HS-27A (cell line): Measurements from ENCODE around the gene PTX4.

ENCODE experiments used
- DNase-seq: peaks from one replicate; pipeline ENCODE4 v3.0.0-alpha.2; 2012; ENCODE audit warnings: low read depth, missing footprints

Gene PTX4

GRCh38 chr16:1500465-1501150 is 11.9 kb upstream of the PTX4 start:
- no peak for DNase-seq

DNA sequence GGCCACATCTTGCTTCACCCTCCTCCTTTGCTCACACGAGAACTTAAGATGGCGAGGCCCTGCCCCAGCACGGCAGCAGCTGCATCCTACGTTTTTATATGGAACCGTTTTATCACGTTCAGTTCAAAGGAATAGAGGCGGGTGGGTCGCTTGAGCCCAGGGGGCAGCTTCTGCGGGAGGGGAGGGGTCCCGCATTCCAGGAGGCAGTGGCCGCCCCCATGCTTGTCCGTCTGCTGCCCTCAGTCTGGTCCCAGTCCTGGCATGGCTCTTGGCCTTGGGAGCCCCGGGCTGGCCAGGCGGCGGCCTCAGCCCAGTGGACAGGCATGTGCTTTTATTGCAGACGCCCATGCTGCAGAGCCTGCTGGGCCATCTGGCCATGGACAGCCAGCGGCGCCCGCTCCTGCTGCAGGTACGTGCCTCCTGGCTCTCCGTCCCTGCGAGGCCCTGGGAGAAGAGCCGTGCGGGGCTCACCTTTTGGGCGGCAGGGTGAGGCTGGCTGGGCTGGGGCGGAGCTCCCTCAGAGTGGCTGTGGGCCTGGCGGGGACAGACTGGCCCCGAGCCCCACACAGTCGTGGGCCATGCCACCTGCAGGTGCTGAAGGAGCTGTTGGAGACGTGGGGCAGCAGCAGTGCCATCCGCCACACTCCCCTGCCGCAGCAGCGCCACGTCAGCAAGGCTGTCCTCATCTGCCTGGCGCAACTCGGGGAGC is 11.2 kb upstream of the PTX4 start:
- DNase-seq = no peak

- DNase-seq = no peak
These were observed 10.3 kb upstream of the PTX4 start for GRCh38 chr16:1498899-1499676.

DNA sequence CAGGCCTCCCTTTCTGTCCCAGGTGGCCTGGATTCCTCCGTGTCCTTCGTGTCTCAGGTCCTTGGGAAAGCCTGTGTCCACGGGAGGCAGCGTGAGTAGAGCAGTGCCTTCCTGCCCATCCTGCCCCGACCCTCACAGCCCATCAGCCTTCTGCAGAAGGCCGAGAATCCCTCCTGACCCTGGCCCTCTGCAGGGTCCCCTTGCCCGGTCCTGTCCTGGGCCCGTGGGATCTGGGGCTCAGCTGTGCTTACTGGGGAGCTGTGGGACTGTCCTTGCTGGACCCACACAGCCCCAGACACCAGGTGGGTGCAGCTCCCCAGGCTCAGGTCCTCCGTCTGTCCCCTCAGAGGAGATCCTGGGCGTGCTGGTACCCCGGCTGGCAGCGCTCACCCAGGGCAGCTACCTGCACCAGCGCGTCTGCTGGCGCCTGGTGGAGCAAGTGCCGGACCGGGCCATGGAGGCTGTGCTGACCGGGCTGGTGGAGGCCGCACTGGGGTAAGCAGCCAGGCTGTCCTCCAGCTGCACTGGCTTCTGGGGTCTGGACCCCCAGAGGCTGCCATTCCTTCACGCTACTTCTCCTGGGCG is 8.4 kb upstream of the PTX4 start:
- no peak for DNase-seq

- no peak for DNase-seq
These were observed 7.7 kb upstream of the PTX4 start for GRCh38 chr16:1496464-1496863.

- DNase-seq = no peak
These were observed 7.1 kb upstream of the PTX4 start for GRCh38 chr16:1495889-1496262.

DNA sequence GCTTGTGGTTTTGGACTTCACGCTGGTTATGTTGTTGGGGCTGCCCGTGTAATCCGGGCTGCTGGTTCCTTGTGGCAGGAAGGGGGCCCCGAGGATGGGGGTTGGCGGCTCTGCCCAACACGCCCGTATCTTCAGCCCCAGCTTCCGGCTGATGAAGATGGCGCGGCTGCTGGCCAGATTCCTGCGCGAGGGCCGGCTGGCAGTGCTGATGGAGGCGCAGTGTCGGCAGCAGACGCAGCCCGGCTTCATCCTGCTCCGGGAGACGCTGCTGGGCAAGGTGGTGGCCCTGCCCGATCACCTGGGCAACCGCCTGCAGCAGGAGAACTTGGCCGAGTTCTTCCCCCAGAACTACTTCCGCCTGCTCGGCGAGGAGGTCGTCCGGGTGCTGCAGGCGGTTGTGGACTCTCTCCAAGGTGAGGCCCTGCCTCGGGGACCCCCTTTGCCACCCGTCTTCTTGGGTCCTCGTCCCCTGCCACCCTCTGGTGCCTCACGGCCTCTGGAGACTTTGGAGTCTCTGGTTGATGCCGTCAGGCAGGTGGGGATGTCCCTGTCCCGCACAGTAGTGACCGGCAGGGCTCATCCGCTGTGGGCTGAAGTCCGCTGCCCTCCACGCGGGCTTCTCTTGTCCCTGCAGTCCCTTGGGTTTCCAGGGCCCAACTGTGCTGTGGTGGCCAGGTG is 6.6 kb upstream of the PTX4 start:
- no peak for DNase-seq

DNA sequence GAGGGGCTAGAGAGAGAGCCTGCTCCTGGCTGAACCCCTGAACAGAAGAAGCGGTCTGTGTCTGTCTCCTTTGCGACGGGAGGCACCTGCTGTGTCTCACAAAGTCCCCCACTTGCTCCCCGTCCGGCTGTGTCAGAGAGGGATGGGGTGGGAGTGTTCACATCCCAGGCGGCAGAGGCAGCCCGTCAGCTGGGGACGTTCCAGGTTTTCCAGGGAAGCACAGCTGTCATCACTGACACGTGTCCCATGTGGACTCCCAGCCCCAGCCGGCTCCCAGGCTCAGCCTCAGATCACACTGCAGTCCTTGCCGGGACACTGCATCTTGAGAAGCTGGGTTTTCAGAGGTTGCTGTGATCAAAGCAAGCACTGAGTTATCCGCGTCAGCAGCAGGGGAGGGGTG is 6.0 kb upstream of the PTX4 start:
- no peak for DNase-seq

- DNase-seq = no peak
These were observed 5.4 kb upstream of the PTX4 start for GRCh38 chr16:1494129-1494640.

- no peak for DNase-seq
These were observed 5.0 kb upstream of the PTX4 start for GRCh38 chr16:1493746-1494094.

- DNase-seq = peak; percentile 36
These were observed 4.4 kb upstream of the PTX4 start, which contains the start of gene TELO2 for GRCh38 chr16:1492923-1493745. TSS of gene TELO2 (plus strand) at chr16:1493360. CDS start at chr16:1494282, 922 bp downstream.

DNA sequence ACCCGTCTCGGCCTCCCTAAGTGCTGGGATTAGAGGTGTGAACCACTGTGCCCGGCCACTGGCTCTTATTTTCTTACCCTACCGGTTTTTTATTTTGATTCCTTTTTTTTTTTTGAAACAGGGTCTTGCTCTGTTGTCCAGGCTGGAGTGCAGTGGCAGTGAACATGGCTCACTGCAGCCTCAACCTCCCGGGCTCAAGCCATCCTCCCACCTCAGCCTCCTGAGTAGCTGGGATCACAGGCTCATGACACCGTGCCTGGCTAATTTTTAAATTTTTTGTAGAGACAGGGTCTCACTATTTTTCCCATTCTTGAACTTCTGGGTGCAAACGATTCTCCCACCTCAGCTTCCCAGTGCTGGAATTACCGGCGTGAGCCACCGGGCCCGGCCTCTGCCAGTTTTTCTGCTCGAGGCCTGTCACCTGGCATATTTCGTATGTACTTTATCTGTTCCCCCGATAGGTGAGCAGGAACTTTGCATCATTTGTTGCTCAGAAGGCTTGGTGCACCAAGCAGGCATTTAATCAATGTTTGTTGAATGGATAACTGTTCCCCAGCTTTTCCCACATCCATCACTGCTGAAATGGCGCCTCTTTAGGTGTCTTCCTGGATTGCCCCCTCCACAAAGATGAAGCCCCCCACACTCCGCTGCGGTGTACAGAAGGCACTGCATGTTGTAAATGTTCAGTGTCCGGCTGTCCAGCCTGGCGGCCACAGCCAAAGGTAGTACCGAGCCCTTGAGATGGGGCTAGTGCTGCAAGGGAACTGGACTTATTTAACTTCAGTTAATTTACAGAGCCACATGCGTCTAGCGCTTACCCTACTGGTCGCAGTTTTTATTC is 3.6 kb upstream of the PTX4 start:
- no peak for DNase-seq

DNA sequence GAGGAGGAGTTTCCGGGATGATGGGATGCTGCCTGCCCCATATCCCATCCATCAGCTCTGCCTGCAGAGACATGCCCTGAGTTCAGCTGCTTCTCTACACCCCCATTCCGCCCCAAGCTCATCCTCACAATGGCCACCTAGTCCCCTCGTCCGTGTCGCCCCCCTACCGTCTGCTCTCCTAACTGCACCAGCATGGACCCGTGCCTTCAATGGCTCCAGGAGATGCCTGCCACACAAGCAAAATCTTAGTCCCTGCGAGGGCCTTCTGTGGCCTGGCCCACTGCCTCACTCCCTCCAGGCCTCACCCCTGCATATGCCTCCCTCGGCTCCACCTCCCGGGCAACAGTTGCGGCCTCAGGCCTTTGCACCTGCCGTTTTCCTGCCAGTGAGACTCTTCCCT is 2.6 kb upstream of the PTX4 start:
- DNase-seq = no peak

DNA sequence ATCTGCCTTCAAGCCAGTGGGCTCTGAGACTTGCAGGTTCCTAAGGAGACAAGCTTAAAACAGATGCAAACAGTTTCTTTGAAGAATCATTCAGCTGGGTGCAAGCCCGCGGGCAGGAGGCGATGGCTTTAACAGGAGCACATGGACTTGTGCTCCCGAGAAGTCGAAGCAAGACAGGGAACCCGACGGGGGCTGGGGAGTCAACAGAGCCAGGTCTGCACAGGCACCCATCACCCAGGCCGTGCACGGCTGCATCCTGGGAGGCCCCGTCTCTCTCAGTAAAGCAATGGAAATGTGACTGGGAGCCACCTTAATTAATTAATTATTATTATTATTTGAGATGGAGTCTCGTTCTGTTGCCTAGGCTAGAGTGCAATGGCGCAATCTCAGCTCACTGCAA is 333 bp upstream of the PTX4 start:
- no peak for DNase-seq

DNA sequence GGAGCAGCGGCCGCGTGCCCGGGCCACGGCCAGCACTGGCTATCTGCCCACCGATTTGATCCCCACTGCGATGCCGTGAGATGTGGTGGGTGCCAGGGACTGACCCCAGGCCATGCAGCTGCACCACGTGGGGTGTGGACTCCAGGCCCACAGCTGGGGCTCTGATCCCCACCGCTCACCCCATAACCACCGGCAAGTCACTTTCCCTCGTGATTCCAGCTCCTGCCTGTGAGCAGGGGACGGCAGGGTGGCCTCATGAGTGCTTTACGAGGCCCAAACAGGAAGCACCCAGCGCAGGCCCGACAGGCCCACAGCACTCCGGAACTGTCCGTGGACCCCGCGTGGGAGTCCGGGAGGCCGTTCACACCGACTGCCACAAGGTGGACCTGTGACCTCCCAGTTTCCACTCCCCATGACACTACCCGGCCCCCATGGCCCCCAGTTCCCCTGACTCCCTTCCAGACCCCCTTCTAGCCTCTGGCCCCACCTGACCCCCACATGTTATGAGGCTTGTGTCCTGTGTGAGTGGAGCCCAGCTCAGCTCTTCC is 616 bp downstream of the PTX4 start:
- no peak for DNase-seq

DNA sequence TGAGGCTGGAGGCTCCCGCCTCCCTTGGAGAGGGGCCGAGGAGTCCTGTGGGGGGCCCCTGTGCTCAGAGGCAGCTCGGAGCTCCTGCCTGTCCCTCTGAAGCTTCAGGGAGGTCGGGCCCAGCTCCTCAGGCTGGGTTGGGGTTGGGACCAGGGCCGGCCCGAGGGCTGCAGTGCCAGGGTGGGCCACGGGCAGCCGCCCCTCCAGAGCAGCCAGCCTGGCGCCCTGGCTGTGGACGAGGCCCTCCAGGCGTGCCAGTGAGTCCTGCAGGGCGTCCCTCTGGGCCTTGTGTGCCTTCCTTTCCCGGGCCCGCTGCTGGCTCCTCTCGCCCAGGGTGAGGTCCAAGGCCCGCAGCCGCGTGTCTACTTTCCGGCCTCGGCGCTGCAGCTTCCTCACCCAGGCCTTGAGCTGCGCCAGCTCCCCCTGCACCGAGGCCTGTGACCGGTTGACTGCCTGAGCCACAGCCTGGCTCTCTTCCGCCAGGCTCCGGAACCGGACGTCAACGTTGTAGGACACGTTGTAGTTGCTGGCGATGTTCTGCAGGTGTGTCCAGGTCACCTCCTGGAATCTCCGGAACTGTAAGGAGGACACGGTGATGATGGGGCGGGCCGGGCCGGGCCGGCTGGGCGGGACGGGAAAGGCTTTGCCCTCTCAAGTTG is 1.2 kb downstream of the PTX4 start:
- DNase-seq = no peak

DNA sequence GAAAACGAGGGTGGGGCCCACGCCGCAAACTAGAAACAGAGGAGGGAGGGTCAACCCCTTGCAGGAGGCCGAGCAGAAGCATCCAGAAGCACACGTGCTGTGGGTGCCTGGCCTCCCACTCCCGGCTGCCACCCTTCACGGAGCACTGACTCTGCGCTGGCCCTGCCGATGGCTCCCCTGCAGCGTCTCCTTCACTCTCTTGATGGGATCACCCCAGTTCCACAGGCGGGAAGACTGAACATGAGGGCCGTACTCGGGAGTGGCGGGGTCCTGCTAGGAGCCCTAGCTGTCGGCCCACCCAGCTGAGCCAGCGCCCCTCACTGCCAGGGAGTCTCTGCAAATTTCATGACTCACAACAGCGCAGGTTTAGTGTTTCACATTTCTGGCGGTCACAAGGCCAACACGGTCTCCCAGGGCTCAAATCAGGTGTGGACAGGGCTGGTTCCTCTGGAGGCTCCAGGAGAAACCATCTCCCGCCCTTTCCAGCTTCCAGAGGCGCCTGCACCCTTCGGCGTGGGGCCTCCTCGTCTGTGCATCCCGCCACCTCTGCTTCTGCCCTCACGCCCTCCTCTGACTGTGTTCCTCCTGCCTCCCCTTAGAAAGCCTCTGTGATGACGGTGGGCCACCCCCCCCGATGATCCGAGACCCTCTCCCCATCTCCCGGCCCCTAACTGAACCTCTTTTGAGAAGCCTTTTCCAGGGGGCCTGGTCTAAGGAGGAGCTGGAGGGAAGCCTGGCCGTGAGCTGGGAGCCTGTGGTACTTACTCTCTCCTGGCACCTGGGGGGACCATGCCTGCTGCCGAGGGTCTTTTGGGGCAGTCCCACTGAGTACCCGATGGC is 2.0 kb downstream of the PTX4 start:
- no peak for DNase-seq

DNA sequence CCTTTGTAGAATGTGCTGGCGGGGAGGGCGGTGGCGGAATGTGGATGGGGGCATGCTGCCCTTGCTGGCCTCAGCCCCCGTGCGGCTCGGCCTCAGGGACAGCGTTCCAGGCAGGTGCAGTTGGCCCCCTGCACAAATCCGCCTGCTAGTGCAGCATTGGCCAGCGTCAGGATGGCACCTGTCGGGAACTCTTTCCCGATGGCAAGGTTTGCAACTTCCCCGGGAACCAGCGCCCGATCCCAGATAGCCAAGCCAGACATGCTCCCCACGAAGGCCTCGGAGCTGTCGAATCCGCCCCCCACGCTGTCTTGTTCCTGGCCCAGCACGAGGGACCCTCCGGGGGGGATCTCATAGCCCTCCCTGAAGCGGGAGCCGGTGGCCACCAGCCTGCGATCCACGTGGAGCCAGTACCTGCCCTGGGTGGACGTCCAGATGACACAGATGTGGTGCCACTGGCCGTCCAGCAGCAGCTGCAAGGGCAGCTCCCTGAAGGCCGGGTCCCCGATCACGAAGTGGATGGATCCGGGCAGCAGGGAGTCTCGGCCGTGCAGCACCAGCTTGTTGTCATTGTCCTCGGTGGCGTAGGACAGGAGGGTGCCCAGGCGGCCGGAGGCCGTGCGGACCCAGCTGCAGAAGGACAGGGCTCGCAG is 2.8 kb downstream of the PTX4 start:
- no peak for DNase-seq
